ENCODE results near the gene TMEM248.

GRCh38 chr7:66953044-66953427 is 32.0 kb downstream of the TMEM248 start:
- no peak for TF ChIP-seq TCF7L2 (IDR thresholded peaks at IDR 0.05; ENCODE audit: borderline replicate concordance, extremely low read depth, insufficient read depth, insufficient read length)
- TF ChIP-seq CEBPB (IDR thresholded peaks at IDR 0.05; ENCODE audit: low read depth): no peak
- no peak for TF ChIP-seq CTCF (IDR thresholded peaks at IDR 0.05 in 2 of 3, conservative IDR thresholded peaks at IDR 0.05 in 1 of 3; ENCODE audit: borderline replicate concordance in 1 of 3, insufficient read depth in 1 of 3, low read depth in 2 of 3, low read length in 2 of 3)
- TF ChIP-seq ZNF274 (IDR thresholded peaks at IDR 0.05; ENCODE audit: low read depth, low read length): no peak
- no peak for TF ChIP-seq SP1 (IDR thresholded peaks at IDR 0.05; ENCODE audit: low read depth)
